Activated CD4-positive, alpha-beta T cell treated with anti-CD3 and anti-CD28 coated beads, Interleukin-2, amount 50 U/mL, for 1 hour (primary cell): ENCODE data around the gene GGCX.
A peak's percentile ranks its signal among the peaks of the same experiment; 100 is the strongest.
"Not testable (repeated sequence)": the region's sequence is repeated elsewhere in the genome, so short reads cannot be mapped to it uniquely, and the experiment has no call there.

Source experiments
- DNase-seq: peaks from one replicate; pipeline ENCODE4 v3.0.0-alpha.2; 2020

The GGCX gene

DNA sequence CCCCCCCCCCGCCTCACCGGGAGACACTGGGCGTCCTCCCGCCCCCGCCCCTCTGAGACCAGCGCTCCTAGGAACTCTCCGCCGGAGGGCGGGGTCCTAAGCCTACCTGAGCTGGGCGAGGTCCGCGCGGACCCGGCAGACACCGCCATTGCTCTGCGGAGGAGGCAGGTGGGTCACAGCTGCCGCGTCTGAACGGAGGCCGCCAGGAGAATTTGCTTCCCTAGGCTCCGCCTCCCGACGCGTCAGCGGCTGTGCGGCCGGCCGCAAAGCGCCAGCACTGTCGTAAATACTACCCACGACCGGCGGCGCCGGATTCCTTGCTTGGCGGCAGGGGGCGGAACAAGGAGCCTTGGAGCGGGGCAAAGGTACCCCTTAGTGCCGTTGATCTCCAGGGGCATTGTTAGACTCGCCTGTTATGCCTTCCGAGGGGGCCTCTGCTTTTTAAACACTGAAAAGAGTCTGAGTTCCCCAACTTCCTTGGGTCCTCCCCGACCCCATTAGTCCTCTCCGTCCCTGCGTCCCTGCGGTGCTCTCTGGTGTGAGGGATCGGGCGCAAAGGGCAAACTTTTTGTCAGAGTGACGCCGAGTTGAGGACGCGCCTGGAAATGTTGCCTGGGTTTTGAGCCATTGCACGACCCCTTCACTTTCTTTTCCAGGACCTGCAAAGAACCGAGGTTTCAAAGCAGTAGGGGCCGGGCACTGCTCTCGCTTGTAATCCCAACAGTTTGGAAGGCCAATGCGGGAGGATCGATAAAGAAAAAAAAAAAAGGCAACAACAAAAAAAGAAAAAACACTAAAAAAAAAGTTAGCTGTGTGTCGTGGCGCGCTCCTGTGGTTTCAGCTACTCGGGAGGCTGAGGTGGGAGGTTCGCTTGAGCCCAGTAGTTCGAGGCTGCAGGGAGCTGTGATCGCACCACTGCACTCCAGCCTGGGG lies at the start of gene GGCX:
GGCX (minus strand) TSS at position 214 of the 933 bp plus-strand sequence; CDS start at position 149, 65 bp downstream.
- peak; percentile 94 for DNase-seq

DNA sequence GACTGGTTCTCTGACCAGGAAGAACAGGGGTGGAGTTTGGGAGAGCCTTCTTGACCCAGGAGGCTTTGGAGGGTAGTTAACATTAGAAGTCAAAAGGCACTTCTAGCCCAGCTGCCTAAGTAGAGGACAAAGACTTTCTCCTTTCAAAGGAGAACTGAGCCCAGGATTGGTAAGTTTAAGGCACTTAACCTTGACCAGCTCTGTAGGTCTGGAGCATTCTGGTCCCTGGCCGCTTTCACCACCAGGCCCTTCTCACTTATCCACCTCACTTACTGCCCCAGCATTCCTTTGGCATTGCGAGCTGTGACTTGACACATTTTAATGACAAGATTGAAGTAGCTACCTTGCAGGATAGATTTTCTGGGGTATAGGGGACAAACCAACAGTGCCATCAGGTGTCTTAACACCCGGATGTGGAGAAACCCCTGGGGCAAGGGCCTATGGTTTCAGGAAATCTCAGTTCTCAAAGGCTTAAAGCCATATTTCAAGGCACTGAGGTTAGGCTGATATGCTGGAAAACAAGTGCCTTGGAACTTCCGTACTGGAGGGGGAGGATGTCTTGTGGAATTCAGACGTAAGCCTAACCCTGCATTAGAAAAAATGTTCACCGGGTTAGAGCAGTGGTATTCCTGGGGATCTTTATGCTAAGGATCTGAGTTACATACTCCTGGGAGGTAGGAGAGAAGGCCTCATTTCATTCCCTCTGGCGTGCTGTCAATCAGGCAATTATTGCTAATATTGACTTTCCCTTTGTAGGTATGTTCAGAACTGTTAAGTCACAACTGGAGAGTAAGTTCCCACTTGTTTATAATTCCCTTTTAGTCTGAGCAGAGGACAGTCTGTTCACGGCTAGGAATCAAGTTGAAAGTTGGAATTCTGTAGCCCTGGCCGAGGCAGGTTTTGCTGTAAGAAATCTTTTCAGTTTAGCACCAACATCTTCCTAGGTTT lies 46.2 kb upstream of the GGCX start:
- no peak for DNase-seq

DNA sequence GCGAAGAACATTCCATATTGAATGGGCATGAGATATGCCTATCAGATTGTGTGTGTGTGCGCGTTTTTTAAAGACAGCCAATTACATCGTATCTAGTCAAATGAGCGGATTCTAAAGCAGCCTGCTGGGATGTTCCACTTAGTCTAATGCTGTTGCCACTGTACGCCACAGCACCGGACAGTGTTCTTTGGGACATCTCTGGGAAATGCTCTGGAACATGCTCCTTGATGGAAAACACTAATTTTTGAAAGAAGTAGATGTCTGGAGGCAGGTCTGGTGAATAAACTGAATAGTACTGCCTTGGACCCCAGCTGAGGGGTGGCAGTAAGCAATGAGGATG lies 44.8 kb upstream of the GGCX start:
- no peak for DNase-seq

DNA sequence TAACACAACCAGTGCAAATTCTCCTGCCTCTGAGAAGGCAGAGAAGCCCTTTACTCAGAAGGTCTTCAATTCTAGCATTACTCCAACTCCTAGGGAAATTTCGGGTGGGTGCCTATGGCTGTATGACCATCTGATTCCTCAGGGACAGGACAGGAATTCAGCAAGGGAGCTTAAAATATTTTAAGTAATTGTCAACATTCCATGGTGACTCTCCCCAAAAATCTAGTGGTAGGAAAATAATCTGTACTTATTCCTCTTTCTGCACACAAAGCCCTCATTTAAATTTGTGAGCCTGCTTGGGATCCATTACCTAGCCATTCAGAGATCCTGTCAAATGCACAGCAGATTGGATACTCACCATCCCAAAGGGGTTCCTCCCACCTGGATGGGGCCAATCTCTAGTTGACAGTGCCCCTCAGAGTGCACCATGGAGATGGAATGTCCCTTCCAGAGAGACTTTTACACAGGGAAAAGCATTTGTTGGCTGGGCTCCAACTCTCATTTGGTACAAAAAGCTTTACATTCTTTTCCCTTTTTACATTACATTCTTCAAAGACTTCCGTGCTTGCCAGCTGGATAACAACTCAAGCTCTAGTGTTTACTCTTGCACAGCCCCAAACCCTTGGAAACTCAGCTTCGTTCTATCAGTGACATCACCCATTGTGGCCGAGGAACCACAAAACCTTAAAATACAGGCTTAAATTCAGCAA lies 44.3 kb upstream of the GGCX start:
- no peak for DNase-seq

DNA sequence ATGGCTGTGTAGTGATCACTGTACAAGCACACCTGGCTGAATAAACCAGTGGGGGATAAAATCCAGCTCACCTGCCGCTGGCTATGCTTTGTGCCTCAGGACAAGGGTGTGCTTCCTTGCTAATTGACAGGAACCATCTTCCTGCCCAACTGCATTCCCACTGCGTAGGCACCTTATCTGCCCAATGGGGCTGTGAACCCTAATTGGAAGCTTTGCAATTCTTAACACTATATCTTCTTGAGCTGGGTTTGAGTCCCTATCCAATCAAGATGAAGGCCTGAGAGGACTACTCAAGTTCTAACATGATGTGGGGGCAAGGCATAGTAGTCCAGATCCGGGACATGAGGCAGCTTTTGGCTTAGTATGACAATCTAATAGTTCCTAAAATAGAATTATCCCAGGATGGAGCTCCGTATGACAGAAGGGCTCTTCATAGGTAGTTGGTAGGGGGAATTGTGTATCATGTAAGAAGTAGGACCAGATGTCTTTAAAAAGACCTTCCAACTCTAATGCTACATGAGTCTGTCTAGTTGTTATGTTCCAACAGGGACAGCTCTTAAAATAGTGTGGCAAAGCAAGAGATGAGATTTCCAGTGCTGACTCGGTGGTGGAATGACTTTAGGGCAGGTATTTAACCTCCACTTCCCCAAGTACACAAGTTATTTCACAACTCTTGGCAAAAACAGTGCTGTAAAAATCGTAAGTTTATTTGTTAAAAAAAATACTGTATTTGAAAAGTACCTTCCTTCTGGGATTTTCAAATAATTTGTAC lies 43.5 kb upstream of the GGCX start:
- no peak for DNase-seq

- not testable (repeated sequence) for DNase-seq
These were observed 42.8 kb upstream of the GGCX start for GRCh38 chr2:85604133-85604444.

DNA sequence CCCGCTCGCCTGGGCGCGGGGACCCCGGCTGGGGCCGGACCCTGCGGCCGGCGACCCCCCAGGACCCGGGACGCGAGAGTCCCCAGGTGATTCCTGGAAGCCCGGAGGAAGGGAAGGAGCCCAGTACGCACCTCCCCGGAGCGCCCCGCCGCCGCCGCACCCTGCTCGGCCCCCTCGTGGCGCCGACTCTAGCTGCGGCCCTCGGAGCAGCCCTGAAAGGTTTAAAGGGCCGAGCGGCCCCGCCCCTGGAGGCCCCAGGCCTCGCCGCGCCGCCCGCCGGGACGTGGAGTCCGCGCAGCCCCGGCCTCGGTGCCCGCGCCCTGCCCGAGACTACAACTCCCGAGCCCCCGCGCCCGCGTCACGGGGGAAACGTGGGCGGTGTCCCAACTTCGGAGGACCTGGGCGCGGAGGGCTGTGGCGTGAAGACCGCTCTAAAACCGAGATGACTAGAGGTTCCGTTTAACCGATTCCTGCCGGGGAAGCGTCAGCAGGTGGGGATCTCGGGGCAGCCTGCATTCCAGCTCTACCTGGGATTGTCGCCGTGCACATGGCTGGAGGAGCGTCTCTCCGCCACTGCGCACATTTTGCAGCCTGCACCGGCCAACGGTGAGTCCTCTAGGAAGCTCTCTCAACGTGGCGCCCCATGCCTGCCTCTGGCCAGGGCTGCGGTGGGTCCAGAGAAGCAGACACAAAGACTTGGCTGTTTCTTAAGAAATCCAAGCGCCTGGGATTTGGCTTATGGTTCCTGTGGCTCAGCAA lies 41.4 kb upstream of the GGCX start, which contains the start of gene TMEM150A:
TMEM150A (minus strand) TSS at position 223 of the 759 bp plus-strand sequence. CDS start 750 bp downstream, outside the sequence.
- peak; percentile 83 for DNase-seq

DNA sequence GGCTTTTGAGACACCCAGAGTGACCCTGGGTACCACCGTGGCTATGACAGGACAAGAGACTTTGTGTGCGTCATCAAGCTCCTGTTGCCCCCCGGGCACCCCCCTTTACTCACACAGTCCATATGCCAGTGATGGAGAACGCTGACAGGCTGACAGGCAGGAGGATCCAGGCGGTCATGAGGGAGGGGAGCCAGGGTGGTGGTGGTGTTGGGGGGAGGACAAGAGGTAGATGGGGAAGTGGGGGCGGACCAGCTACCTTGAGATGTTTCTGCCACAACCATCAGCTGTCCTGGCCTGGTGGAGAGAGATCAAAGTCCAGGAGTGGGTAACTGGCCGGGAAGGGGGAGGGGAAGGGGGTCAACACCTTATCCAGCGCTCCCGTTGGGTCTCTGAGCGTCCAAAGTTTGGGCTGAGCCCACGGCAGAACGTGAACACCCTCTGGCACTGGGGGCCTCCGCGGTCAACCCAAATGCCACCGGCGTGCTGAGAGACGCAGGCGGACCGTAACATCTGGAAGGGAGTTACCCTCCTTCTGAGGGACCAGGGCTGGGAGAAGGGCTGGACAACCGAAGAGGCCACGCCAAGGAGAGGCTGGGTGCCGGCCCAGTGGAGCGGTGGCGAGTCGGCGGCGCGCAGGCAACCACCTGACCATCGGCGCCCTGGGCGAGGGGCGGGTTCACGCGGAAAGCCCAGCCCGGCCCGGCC lies 40.6 kb upstream of the GGCX start:
- no peak for DNase-seq

DNA sequence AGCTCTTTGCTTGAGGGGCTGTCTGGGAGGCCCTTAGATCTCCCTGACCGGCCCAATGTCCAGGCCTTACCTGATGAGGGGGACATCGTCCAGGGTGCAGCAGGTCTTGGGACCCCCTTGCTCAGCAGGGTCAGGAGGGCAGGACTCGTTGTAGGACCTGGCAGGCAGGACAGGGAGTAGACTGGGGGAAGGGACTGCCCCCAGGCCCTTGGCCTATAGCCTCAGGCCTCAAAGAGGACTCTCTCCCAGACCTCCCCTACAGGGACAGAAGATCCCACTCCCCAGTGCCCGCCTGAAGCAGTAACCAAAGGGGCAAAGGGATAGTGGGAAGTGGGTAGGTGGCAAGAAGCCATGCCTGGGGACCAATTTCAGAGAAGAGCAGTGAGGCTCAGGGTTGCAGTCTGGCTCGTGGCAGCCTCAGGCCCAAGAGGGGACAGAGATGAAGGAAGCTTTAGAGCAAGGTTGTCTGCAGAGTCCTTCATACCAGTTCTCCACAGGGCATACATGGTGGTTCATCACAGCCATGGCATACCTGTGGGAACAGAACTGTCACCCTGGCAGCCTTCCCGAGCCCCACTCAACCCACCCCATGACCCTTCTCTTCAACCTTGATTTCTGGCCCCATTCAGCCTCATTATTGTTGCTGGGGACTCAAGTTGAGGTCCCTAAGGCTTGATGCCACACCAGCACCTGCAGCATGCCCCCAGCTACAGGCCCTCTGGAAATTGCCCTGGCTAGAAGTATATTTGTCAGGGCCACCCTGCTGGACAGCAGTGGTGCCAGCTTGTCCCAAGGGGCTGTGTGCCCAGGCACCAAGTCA lies 39.9 kb upstream of the GGCX start:
- DNase-seq: no peak

DNA sequence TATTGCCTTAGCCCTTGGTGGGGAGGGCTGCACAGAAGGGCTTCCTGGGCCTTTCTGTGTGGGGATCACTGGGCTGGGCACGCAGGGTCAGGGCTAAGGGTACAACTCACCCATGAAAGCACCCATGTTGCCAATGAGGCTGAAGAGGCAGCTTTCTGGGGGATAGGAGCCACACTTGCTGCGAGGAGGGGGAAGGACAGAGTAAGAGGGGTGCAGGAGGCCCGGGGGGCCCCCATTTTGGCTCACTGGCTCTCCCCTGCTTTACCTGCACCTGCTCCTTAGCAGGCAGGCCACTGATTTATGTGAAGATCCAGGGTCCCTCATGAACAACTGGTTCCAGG lies 38.9 kb upstream of the GGCX start:
- no peak for DNase-seq

DNA sequence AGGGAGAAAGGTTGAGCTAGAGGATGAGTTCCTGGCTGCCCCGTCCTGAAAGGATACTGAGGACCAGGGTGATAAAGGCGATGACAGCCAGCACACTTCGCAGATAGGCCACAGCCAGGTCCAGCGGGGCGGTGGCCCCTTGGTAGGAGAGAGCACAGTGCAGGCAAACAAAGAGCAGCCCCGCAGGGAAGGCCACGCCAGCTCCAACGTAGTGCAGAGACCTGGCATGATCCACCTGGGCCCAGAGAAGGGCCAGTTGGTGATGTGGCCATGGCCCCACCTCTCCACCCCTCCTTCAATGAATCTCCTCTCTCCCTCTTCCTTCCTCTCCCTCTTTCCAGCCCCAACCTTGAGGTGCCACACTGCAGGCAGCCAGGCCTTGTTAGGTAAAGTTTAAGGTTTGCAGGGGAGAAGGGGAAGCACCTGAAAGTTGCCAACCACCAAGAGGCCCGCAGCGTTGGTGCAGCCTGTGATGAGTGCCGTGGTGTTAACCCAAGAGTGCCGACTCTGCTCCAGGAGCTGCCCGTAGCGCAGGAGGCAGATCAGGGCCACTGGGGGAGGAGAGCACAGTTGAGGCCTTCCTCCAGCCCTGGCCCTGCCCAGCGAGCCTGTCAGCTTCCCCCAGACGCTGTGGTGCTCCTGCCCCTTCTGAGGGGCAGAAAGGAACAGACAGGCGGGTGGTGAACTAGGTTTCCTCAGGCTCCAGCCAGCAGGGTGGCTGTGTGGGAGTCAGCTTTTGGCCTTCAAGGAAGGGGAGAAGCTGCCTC lies 38.4 kb upstream of the GGCX start:
- DNase-seq: no peak

- DNase-seq: no peak
These were observed 37.5 kb upstream of the GGCX start for GRCh38 chr2:85598594-85599340.

DNA sequence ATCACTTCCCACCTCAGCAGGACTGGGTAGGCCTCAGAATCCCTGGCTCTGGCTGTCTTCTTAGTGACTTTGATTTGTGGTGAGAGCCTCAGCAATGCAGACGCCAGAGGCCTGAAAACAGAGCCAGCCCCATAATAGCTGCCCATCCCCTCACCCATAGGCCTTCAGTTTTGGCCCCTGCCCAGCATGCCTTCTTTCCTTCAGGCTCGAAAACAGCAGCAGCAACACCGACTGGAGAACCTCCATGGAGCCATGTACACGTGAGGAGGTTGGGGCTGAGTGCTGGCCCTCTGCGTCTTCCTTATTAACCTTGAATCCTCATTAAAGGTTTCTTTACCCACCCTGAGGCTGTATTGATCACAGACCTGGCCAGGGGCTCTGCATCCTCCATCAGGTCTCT lies 35.9 kb upstream of the GGCX start:
- no peak for DNase-seq

DNA sequence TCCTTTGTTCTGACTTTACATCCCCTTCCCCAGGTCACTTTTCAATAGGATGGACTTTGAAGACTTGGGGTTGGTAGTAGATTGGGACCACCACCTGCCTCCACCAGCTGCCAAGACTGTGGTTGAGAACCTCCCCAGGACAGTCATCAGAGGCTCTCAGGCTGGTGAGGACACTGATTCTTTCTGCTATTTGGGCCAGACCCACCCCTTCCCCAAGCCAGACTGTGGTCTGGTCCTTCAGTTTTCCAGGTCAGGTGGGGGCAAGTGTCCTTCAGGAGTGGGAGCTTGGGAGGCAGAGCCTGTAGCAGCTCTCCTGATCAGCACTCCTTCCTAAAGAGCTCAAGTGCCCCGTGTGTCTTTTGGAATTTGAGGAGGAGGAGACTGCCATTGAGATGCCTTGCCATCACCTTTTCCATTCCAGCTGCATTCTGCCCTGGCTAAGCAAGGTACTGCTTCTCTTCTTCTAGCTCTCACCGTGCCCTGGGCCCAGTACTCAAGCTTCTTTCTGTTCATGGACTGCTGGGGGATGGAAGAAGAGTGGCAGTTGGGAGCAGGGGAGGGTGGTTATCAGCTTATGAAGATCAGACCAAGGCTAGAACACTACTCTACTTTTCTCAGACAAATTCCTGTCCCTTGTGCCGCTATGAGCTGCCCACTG lies 35.3 kb upstream of the GGCX start:
- DNase-seq: no peak

- DNase-seq: no peak
These were observed 34.7 kb upstream of the GGCX start for GRCh38 chr2:85596026-85596333.

GRCh38 chr2:85595301-85596025 lies 34.2 kb upstream of the GGCX start, which contains the start of gene RNF181:
Gene RNF181 (plus strand): TSS chr2:85595745. CDS start chr2:85595764, 19 bp downstream.
- DNase-seq: peak; percentile 83

- no peak for DNase-seq
These were observed 33.5 kb upstream of the GGCX start for GRCh38 chr2:85594715-85595300.
